Thoracic aorta (tissue), 2 donors: ENCODE measurements around the gene TMEM141. TPM values are rescaled to one million over a fixed set of nuclear protein-coding genes. Genes with fewer than 3 reads are reported as not detected.
"Not testable (repeated sequence)": the region's sequence is repeated elsewhere in the genome, so short reads cannot be mapped to it uniquely, and the experiment has no call there.

Source experiments
- ATAC-seq: fragments of 150-250 bp; one replicate; pipeline ENCODE4 v1.8.0; 2017; ENCODE audit warnings: low read depth; ENCODE audit not compliant: insufficient number of reproducible peaks, low FRiP score
- DNase-seq: peaks from one replicate; pipeline ENCODE4 v3.0.0-alpha.2; 2020; ENCODE audit warnings: low spot score
- H3K27ac ChIP-seq, 2 donors: fragments of 200-600 bp; sonication (generic); 1 replicate in 1 of 2; 2 replicates in 1 of 2; pipeline ENCODE4 v1.5.1; 2016; ENCODE audit warnings: mild to moderate bottlenecking in 2 of 2, moderate library complexity in 2 of 2
- H3K27me3 ChIP-seq: fragments of 200-600 bp; sonication (generic); replicated peaks from 2 replicates; pipeline ENCODE4 v1.6.0; 2016; ENCODE audit warnings: mild to moderate bottlenecking; ENCODE audit not compliant: insufficient read depth
- H3K36me3 ChIP-seq: fragments of 200-600 bp; sonication (generic); one replicate; pipeline ENCODE4 v1.5.1; 2016
- H3K4me1 ChIP-seq, 2 donors: fragments of 200-600 bp; sonication (generic); 1 replicate in 1 of 2; 2 replicates in 1 of 2; pipeline versions ENCODE4 v1.5.1 to v1.6.0; 2016; ENCODE audit warnings: low read depth in 2 of 2, mild to moderate bottlenecking in 1 of 2; ENCODE audit not compliant: control insufficient read depth in 1 of 2
- H3K4me3 ChIP-seq: fragments of 200-600 bp; sonication (generic); 2 replicates; pipeline ENCODE4 v1.5.1; 2016; ENCODE audit warnings: mild to moderate bottlenecking
- H3K9me3 ChIP-seq: fragments of 200-600 bp; sonication (generic); 2 replicates; pipeline ENCODE4 v1.5.1; 2016
- total RNA-seq, 2 donors: library from RNA; depleted of rRNA; stranded (reverse); fragments of >200 nt; gene quantifications; one replicate each; pipeline versions ENCODE4 v1.1.0 to v1.2.3, GENCODE V29; 2016
- TF ChIP-seq, protein P1 (sequence below): fragments of 200-600 bp; sonication (generic); IDR thresholded peaks from one replicate; pipeline ENCODE4 v1.5.1; 2019; ENCODE audit warnings: antibody characterized with exemption

The TMEM141 gene
- total RNA-seq, 2 donors from 2014 or later = 12.8 to 37.8 TPM

GRCh38 chr9:136835162-136835931 lies 44.2 kb downstream of the TMEM141 start:
- H3K4me3 ChIP-seq = no peak overlapping the region
- peaks cover 16% of the 10 kb centered on the region for H3K36me3 ChIP-seq
- no peak for ATAC-seq
- no peaks in the 10 kb centered on the region for H3K4me1 ChIP-seq
- DNase-seq = no peak
- H3K27ac ChIP-seq = no peak overlapping the region
- TF ChIP-seq, protein P1, sequence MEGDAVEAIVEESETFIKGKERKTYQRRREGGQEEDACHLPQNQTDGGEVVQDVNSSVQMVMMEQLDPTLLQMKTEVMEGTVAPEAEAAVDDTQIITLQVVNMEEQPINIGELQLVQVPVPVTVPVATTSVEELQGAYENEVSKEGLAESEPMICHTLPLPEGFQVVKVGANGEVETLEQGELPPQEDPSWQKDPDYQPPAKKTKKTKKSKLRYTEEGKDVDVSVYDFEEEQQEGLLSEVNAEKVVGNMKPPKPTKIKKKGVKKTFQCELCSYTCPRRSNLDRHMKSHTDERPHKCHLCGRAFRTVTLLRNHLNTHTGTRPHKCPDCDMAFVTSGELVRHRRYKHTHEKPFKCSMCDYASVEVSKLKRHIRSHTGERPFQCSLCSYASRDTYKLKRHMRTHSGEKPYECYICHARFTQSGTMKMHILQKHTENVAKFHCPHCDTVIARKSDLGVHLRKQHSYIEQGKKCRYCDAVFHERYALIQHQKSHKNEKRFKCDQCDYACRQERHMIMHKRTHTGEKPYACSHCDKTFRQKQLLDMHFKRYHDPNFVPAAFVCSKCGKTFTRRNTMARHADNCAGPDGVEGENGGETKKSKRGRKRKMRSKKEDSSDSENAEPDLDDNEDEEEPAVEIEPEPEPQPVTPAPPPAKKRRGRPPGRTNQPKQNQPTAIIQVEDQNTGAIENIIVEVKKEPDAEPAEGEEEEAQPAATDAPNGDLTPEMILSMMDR = no peak
- no peaks in the 10 kb centered on the region for H3K27me3 ChIP-seq
- H3K9me3 ChIP-seq = no peaks in the 10 kb centered on the region

GRCh38 chr9:136835932-136836904 lies 45.1 kb downstream of the TMEM141 start:
- Histone ChIP-seq H3K27ac (no peak overlapping the region), H3K27me3 (no peaks in the 10 kb centered on the region), H3K4me3 (no peak overlapping the region), H3K36me3 (peaks cover 9% of the 10 kb centered on the region), H3K9me3 (no peaks in the 10 kb centered on the region), H3K4me1 (peaks cover 0 to 3% of the 10 kb centered on the region in 2 donors)
- DNase-seq = no peak
- no peak for ATAC-seq
- TF ChIP-seq, protein P1 = no peak

DNA sequence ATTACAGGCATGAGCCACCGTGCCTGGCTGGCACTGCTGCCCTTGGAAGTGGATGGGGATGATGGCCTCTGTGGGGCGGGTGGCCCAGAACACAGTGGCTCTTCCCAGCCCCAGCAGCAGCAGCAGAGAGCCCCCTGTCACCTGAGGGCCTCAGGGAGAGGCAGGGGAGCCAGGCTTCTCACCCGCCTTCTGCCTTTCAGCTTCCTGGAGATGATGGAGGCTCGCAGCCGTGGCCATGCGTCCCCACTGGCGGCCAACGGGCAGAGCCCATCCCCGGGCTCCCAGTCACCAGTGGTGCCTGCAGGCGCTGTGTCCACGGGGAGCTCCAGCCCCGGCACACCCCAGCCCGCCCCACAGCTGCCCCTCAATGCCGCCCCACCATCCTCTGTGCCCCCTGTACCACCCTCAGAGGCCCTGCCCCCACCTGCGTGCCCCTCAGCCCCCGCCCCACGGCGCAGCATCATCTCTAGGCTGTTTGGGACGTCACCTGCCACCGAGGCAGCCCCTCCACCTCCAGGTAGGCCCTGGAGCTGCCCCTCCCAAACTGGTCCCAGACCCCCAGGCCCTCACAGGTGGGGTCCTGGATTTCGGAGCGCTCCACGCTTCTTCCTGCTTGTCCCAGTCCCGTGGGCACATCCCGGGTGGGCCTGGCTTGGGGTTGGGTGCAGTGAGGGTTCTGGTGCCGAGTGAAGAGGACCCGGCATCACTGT lies 46.2 kb downstream of the TMEM141 start:
- Histone ChIP-seq H3K9me3 (no peaks in the 10 kb centered on the region), H3K36me3 (peaks cover 8% of the 10 kb centered on the region)
- no peak for DNase-seq

DNA sequence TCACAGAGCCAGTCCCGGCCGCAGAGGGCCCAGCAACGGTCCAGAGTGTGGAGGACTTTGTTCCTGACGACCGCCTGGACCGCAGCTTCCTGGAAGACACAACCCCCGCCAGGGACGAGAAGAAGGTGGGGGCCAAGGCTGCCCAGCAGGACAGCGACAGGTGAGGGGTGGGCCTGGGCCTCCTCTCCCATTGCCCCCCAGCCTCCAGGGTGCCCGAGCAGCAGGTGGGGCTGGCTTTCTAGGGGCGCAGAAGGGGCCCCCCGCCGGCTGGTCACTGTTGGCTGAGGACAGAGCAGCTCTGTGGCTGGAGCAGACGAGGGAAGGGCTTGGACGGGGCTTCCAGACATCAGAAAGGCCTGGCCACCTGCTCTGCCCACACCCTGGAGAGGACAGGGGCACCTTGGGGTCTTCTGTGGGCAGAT lies 46.7 kb downstream of the TMEM141 start:
- H3K36me3 ChIP-seq = not testable (repeated sequence)

More for the DNA sequence above, 46.2 kb downstream of the TMEM141 start:
- ATAC-seq = no peak
- Histone ChIP-seq H3K27me3 (no peaks in the 10 kb centered on the region), H3K4me1 (peaks cover 0 to 11% of the 10 kb centered on the region in 2 donors), H3K4me3 (no peak overlapping the region), H3K27ac (no peak overlapping the region)
- TF ChIP-seq, protein P1 = no peak

DNA sequence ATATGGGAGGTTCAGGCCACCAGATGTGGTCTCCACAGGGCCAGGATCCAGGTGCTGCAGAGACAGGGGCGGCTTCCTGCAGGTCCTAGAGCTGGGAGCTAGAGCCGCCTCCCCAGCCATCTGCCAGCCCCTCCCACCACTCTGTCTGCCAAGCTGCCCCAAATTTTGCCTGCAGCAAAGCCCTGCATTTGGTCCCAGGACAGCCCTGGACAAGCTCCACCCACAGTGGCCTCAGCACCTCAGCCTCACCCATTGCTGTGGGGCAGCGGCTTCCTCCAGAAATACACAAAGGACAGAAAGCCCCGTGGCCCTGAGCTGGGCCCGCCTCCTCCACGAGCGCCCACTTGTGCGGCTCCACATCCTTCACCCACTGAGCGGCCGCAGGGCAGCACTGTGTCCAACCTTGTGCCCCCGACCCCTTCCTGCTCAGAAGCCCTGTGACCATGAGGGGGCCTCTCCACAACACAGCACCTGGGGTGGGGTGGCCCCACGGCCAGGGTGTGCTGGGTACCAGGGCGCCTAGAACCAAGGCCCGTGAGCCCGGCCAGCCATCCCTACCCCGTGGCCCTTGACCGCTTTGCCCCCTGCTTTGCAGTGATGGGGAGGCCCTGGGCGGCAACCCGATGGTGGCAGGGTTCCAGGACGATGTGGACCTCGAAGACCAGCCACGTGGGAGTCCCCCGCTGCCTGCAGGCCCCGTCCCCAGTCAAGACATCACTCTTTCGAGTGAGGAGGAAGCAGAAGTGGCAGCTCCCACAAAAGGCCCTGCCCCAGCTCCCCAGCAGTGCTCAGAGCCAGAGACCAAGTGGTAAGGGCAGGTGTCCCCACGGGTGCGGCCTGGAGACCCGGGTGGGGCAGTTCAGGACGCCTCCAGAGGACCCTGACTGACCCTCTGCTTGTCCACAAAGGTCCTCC lies 47.4 kb downstream of the TMEM141 start:
- no peak for DNase-seq
- Histone ChIP-seq H3K27me3 (no peaks in the 10 kb centered on the region), H3K9me3 (no peaks in the 10 kb centered on the region), H3K4me1 (peaks cover 7 to 22% of the 10 kb centered on the region in 2 donors), H3K27ac (no peak overlapping the region), H3K36me3 (peaks cover 8% of the 10 kb centered on the region), H3K4me3 (no peak overlapping the region)
- TF ChIP-seq, protein P1 = no peak
- no peak for ATAC-seq

More for the DNA sequence above, 46.7 kb downstream of the TMEM141 start:
- H3K27ac ChIP-seq, ATAC-seq, H3K4me3 ChIP-seq, H3K9me3 ChIP-seq, H3K27me3 ChIP-seq, DNase-seq: not testable (repeated sequence)
- peaks cover 0 to 16% of the 10 kb centered on the region in 2 donors for H3K4me1 ChIP-seq
